Mucosa of descending colon (tissue), 3 donors: ENCODE data around the gene ARL15. TPM values are rescaled to one million over a fixed set of nuclear protein-coding genes. Genes with fewer than 3 reads are reported as not detected.

Source experiments
- ATAC-seq: fragments of 200-7000 bp; cut with Tn5 transposase; one replicate; pipeline ENCODE4 v1.9.1; 2020; ENCODE audit warnings: mild to moderate bottlenecking, moderate library complexity
- DNase-seq, 3 donors: peaks; one replicate each; pipeline ENCODE4 v3.0.0-alpha.2; 2020
- H3K36me3 ChIP-seq: fragments of 200-600 bp; one replicate; pipeline ENCODE4 v1.8.0; 2021; ENCODE audit warnings: low read depth, mild to moderate bottlenecking
- H3K4me1 ChIP-seq: fragments of 200-600 bp; one replicate; pipeline ENCODE4 v1.8.0; 2021; ENCODE audit warnings: low read depth, mild to moderate bottlenecking
- H3K4me3 ChIP-seq: fragments of 200-600 bp; one replicate; pipeline ENCODE4 v1.8.0; 2021; ENCODE audit warnings: mild to moderate bottlenecking
- H3K9me3 ChIP-seq: fragments of 200-600 bp; one replicate; pipeline ENCODE4 v1.8.0; 2021; ENCODE audit warnings: mild to moderate bottlenecking
- CTCF ChIP-seq: fragments of 200-600 bp; IDR thresholded peaks from one replicate; pipeline ENCODE4 v1.8.0; 2022; ENCODE audit warnings: antibody characterized with exemption, mild to moderate bottlenecking
- intact Hi-C, 2 donors: fragments of 100-400 bp; cut with DNase I in 1 of 2; cut with micrococcal nuclease in 1 of 2; formaldehyde crosslinking; loops; one replicate each; pipeline versions ENCODE4 v1.11.0 to v1.11.1; 2022; cut with DNase I, micrococcal nuclease
- total RNA-seq, 3 donors: library from RNA; stranded (reverse); fragmentation: NEBNext Ultra II Directional in 2 of 3; extraction: Animal tissue kit (Norgen Biotek cat#: 25700) in 2 of 3; gene quantifications; one replicate each; pipeline versions ENCODE4 v1.2.1 to v1.2.4, GENCODE V29; 2021 to 2023
- donor health status: DM: no; HTN: no; CAD: no; lungs with moderate emphysema.
- donor health status: DM: no; HTN: no; CAD: no.
- donor health status: DM: no; HTN: yes; CAD: no.

ARL15 gene
- total RNA-seq, 3 donors from 2014 or later, result 21.2 to 34.8 (median 30.1) TPM

GRCh38 chr5:53946405-53947100, 363.8 kb downstream of the ARL15 start:
- H3K36me3 ChIP-seq, result no peaks in the 10 kb centered on the region
- intact Hi-C loops, result no loop called here
- H3K9me3 ChIP-seq, result no peaks in the 10 kb centered on the region
- no peak for TF ChIP-seq CTCF
- no peak overlapping the region for H3K4me3 ChIP-seq
- H3K4me1 ChIP-seq, result no peaks in the 10 kb centered on the region
- ATAC-seq, result no peak
- DNase-seq, result no peak

- H3K36me3 ChIP-seq, result no peaks in the 10 kb centered on the region
- ATAC-seq (no peak), DNase-seq (no peak)
- TF ChIP-seq CTCF, result no peak
- H3K9me3 ChIP-seq, result no peaks in the 10 kb centered on the region
- H3K4me3 ChIP-seq, result no peak overlapping the region
- intact Hi-C loops, result no loop called here
- H3K4me1 ChIP-seq, result no peaks in the 10 kb centered on the region
Observed at GRCh38 chr5:53944981-53945380, 365.4 kb downstream of the ARL15 start.

- H3K4me3 ChIP-seq, result no peak overlapping the region
- intact Hi-C loops, result no loop called here
- TF ChIP-seq CTCF, result no peak
- ATAC-seq, result no peak
- no peaks in the 10 kb centered on the region for H3K9me3 ChIP-seq
- no peak for DNase-seq
- no peaks in the 10 kb centered on the region for H3K4me1 ChIP-seq
- H3K36me3 ChIP-seq, result no peaks in the 10 kb centered on the region
Observed at GRCh38 chr5:53943938-53944337, 366.4 kb downstream of the ARL15 start.

GRCh38 chr5:53942724-53943123, 367.6 kb downstream of the ARL15 start:
- TF ChIP-seq CTCF, result no peak
- ATAC-seq (no peak), DNase-seq (no peak)
- no peaks in the 10 kb centered on the region for H3K9me3 ChIP-seq
- H3K4me1 ChIP-seq, result no peaks in the 10 kb centered on the region
- H3K36me3 ChIP-seq, result no peaks in the 10 kb centered on the region
- H3K4me3 ChIP-seq, result no peak overlapping the region
- intact Hi-C loops, result no loop called here

GRCh38 chr5:53940921-53941320, 369.5 kb downstream of the ARL15 start:
- intact Hi-C loops, result no loop called here
- DNase-seq (no peak), ATAC-seq (no peak)

More at GRCh38 chr5:53940921-53941320, 369.5 kb downstream of the ARL15 start:
- TF ChIP-seq CTCF, result no peak
- no peaks in the 10 kb centered on the region for H3K9me3 ChIP-seq
- no peaks in the 10 kb centered on the region for H3K36me3 ChIP-seq
- no peak overlapping the region for H3K4me3 ChIP-seq
- no peaks in the 10 kb centered on the region for H3K4me1 ChIP-seq
